Measurements from ENCODE around the gene C11orf21. TPM values are rescaled to one million over a fixed set of nuclear protein-coding genes. Genes with fewer than 3 reads are reported as not detected.

The C11orf21 gene
- total RNA-seq, 2 donors from 2014 or later: 0.26 to 0.33 TPM

DNA sequence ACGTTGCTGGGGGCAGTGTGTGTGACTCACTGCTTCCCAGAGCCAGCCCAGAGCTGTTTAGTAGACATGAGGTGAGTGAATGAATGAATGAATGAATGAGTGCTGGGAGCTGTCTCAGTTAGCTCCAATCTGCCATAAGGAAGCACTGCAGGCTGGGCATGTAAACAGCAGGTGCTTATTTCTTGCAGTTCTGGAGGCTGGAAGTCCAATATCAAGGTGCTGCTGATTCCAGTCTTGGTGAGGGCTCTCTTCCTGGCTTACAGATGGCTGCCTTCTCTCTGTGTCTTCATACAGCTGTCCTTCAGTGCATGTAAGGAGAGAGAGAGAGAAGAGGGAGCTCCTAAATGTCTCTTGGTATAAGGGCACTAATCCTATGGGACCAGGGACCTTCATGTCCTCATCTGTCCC is 4.1 kb downstream of the C11orf21 start:
- ATAC-seq (no peak), DNase-seq (peak in 1 of 4 donors; percentile 5)
- Histone ChIP-seq H3K27me3 (no peaks in the 10 kb centered on the region), H3K4me1 (peaks cover under 1% of the 10 kb centered on the region), H3K27ac (no peak overlapping the region), H3K4me3 (no peak overlapping the region), H3K36me3 (replicated peaks in 1 of 2; ENCODE audit: insufficient read depth in 1 of 2, low read depth in 2 of 2) (no peaks in the 10 kb centered on the region), H3K9me3 (no peaks in the 10 kb centered on the region)
- 38% methylated on average over 1 of the region's 1 CpG; no CpG with 5 or more reads in 1 of the 2 donors for WGBS, 2 donors
- TF ChIP-seq POLR2A (IDR thresholded peaks at IDR 0.05): no peak
- TF ChIP-seq, protein P1, sequence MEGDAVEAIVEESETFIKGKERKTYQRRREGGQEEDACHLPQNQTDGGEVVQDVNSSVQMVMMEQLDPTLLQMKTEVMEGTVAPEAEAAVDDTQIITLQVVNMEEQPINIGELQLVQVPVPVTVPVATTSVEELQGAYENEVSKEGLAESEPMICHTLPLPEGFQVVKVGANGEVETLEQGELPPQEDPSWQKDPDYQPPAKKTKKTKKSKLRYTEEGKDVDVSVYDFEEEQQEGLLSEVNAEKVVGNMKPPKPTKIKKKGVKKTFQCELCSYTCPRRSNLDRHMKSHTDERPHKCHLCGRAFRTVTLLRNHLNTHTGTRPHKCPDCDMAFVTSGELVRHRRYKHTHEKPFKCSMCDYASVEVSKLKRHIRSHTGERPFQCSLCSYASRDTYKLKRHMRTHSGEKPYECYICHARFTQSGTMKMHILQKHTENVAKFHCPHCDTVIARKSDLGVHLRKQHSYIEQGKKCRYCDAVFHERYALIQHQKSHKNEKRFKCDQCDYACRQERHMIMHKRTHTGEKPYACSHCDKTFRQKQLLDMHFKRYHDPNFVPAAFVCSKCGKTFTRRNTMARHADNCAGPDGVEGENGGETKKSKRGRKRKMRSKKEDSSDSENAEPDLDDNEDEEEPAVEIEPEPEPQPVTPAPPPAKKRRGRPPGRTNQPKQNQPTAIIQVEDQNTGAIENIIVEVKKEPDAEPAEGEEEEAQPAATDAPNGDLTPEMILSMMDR (IDR thresholded peaks at IDR 0.05): no peak
- intact Hi-C loops (cut with DNase I): no loop called here

GRCh38 chr11:2296913-2297622 is 4.7 kb downstream of the C11orf21 start:
- no peaks in the 10 kb centered on the region for H3K4me1 ChIP-seq
- H3K36me3 ChIP-seq (replicated peaks in 1 of 2; ENCODE audit: insufficient read depth in 1 of 2, low read depth in 2 of 2): no peaks in the 10 kb centered on the region
- ATAC-seq (no peak), DNase-seq (peak in 2 of 4 donors; percentile 7 to 11)
- H3K9me3 ChIP-seq: no peaks in the 10 kb centered on the region
- no peaks in the 10 kb centered on the region for H3K27me3 ChIP-seq
- TF ChIP-seq POLR2A (IDR thresholded peaks at IDR 0.05): no peak
- TF ChIP-seq, protein P1 (IDR thresholded peaks at IDR 0.05): no peak
- no peak overlapping the region for H3K27ac ChIP-seq
- intact Hi-C loops (cut with DNase I): no loop called here
- H3K4me3 ChIP-seq: no peak overlapping the region
- WGBS, 2 donors: 71 to 91% methylated on average over 6 to 13 of the region's 13 CpGs

DNA sequence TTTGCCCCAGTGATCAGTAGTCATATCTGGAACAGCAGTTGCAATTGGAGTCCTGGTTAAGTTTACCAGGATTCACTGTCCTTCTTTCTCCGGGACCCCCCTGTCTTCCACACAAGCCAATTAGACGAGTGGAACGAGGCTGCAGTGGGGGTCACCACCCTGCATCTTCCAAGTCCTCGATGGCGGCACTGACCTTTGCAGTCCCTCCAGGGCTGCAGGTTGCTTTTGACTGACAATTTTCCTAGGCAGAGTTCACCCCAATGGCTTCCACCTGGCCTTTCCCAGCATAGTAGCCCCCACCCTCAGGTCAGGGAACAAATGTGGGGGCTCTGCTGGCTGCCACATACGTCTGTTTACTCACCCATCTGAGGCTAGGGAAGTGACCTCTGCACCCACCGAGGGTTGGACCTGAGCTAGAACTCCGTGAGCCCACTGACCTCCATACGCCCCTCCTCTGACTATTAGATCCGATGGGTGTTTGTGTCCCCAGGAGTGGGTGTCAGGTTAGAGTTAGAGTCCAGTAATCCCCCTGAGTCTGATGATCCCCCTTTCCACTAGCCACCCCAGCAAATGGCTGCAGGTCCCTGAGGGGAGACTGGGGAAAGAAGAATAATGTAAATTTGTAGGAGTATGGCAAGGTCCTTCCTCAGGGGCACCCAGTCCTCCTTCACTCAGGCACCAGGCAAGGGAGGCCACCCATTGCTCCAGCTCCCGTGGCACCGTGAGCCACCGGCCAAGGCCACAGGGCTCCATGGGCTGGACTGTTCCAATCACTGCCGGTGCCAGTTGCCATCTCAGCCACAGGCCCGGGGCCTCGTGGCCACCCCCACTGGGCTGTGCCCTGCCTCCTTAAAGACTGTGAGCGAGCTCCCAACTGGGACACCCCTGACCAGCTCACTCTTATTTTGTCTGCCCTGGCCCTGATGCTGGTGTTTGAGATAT is 5.5 kb downstream of the C11orf21 start:
- DNase-seq: peak in 2 of 4 donors; percentile 1 to 4
- TF ChIP-seq, protein P1 (IDR thresholded peaks at IDR 0.05): no peak
- TF ChIP-seq POLR2A (IDR thresholded peaks at IDR 0.05): no peak
- intact Hi-C loops (cut with DNase I): no loop called here

DNA sequence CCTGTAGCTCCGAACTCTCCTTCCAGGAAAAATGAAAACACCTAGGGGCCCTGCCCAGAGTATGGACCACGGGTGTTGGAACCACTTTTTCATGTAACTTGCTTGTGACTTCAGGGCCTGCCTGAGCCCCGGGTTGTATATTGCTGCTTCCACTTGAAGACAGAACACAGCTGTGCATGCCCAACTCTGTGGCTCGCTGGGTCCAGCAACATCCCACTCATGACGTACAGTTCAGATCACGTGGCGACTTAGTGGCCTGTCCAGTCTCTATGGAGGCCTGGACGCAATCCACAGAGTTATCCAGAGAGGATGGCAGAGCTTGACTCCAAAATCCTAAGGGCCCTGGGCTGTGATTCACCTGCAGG is 6.8 kb downstream of the C11orf21 start:
- Histone ChIP-seq H3K4me1 (peaks cover 9% of the 10 kb centered on the region), H3K9me3 (no peaks in the 10 kb centered on the region), H3K36me3 (replicated peaks in 1 of 2; ENCODE audit: insufficient read depth in 1 of 2, low read depth in 2 of 2) (no peaks in the 10 kb centered on the region), H3K27me3 (no peaks in the 10 kb centered on the region), H3K27ac (no peak overlapping the region), H3K4me3 (no peak overlapping the region)
- TF ChIP-seq, protein P1 (IDR thresholded peaks at IDR 0.05): no peak
- no peak for TF ChIP-seq POLR2A (IDR thresholded peaks at IDR 0.05)
- 75 to 85% methylated on average over 8 of the region's 8 CpGs for WGBS, 2 donors
- intact Hi-C loops (cut with DNase I): no loop called here
- no peak for DNase-seq
- no peak for ATAC-seq

More for the DNA sequence above, 5.5 kb downstream of the C11orf21 start:
- no peak overlapping the region for H3K27ac ChIP-seq
- no peaks in the 10 kb centered on the region for H3K27me3 ChIP-seq
- no peaks in the 10 kb centered on the region for H3K36me3 ChIP-seq (replicated peaks in 1 of 2; ENCODE audit: insufficient read depth in 1 of 2, low read depth in 2 of 2)
- no peaks in the 10 kb centered on the region for H3K9me3 ChIP-seq
- no peak for ATAC-seq
- H3K4me1 ChIP-seq: no peaks in the 10 kb centered on the region
- H3K4me3 ChIP-seq: no peak overlapping the region
- 74 to 76% methylated on average over 11 to 17 of the region's 17 CpGs for WGBS, 2 donors
